HL-60/S4 treated with phorbol 12-myristate 13-acetate at 8.2 ng/mL for 4 days and 3 days (cell line): ENCODE measurements around the gene ZNF618.

Experiments
- in situ Hi-C: fragments of 300-500 bp; cut with MboI; formaldehyde crosslinking; loops from 2 replicates; pipeline ENCODE4 v1.15.0; 2022; ENCODE audit warnings: low sequenced_read_pairs

The ZNF618 gene

DNA sequence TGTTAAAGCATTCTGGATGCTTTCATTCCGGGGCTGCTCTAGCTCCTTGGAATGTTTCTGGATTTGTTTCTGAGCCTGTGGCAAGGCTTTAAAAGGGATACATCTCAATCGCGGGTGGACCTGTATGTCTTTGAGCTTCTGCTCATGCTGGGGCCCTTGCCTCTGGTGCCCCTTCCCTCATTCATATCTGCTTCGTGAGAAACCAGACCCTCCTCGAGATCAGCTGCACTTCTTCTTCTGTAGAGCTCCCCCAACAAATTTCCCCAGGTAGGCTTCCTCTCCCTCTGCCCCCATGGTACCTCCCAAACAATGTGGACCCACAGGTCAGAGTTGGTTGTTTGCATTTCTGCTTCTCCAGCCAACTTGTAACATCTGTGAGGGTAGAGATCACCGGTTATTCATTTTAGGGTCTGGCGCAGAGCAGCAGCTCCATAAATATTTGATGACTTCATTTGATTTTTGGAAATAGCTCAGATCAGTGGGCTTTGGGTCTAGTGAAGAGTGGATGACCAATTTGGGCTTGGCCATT, 6.6 kb downstream of the ZNF618 start:
- in situ Hi-C loops = no loop called here

DNA sequence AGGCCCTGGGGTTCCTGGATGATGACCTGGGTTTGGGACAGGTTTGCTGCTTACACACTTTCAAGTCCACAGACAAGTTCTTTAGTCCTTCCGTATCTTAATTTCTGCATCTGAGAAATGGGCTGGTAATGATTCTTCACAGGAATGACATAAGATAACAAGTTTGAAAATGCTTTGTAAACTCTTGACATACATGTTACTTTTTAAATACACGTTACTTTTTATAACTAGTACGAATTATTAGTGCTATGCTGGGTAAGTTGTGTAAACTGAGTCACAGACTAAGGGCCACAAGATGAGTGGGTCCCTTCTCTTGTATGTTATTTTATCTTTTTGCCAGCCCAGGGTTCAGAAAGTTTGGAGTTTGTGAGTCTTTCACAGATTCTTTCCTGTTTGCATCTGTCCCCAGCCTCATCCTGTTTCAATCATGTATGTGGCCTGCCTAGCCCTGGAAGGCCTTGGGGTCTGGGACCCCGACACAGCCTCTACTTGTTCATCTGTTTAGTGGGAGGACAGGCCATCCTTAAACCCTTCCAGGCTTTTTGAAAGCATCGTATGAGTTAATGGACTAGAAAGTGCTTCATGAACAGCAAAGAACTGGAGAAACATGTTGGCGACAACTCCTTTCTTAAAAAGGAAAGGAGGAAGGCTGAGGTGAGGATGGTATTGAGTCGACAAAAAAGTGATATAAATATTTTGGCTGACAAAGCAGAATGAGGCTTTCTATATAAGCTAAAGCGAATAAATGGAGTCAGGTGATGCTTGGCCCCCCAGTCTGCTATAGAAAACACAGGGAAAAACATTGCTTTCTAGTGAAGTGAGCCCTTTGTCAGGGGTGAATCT, 9.3 kb downstream of the ZNF618 start:
- in situ Hi-C loops = no loop called here

- in situ Hi-C loops = no loop called here
Observed at GRCh38 chr9:113886026-113886369, 9.9 kb downstream of the ZNF618 start.

GRCh38 chr9:113886466-113886865, 10.4 kb downstream of the ZNF618 start:
- in situ Hi-C loops = no loop called here

GRCh38 chr9:113886933-113887332, 10.8 kb downstream of the ZNF618 start:
- in situ Hi-C loops = no loop called here

GRCh38 chr9:113887436-113887835, 11.3 kb downstream of the ZNF618 start:
- in situ Hi-C loops = no loop called here

- in situ Hi-C loops = no loop called here
Observed at GRCh38 chr9:113888336-113888735, 12.2 kb downstream of the ZNF618 start.

DNA sequence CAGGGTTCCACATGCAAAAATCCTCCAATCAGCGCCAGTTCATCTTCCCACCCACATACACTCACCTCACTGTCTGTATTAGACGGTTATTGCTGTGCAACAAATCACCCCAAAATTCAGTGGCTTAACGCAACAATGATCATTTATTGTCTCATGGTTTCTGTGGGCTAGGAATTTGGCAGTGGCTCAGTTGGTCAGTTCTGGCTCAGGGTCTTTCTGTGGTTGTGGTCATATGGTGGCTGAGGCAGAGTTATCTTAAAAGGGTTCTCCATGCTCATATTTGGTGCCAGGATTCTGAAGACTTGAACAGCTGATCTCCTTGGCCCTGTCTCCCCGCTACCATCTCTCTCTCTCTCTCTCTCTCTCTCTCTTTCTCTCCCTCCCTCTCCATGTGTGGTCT, 12.9 kb downstream of the ZNF618 start:
- in situ Hi-C loops = no loop called here

- in situ Hi-C loops = no loop called here
Observed at GRCh38 chr9:113890704-113891103, 14.6 kb downstream of the ZNF618 start.

DNA sequence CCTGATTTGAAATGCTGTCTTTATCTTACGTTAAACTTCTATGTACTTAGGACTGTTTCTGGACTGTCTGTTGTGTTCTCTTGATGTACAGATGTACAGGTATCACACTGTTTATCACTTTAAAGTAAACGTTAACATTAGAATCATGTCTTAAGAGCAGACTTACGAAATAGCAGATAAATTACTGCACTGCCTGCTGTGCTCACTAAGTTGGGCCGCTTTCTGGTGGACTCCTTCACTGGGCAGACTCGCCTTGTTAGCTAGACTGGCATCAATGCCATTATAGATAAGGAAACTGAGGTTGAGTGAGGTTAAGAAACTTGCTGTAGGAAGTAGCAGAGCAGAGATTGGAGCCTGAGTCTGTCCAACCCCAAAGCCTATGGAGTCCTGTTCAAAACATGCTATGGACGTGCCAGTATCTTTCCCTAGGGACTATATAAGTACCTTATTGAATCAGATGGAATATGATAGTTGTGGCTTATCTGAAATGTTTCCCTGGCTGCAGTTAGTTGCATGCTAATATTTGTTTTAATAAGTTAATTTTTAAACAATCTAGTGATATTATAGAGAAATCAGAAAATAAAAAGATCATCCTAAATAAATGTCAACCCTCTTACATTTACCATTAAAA, 16.9 kb downstream of the ZNF618 start:
- in situ Hi-C loops = no loop called here

DNA sequence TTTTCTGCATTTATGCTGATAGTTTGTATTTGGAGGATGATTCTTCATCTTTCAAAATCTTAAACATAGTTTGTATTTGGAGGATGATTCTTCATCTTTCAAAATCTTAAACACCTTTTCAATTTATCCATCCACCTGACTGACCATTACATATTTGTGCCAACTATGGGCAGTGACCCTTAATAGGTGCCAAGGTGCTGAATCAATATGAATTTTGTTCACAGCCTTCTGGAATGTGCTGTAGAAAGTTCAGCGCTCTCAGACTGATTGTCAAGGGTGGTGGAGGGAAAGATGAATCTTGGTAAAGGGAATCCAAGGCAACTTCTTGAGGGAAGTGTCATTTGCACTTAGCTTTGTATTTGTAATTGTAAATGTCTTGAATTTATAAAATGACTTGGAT, 18.1 kb downstream of the ZNF618 start:
- in situ Hi-C loops = no loop called here

- in situ Hi-C loops = no loop called here
Observed at GRCh38 chr9:113895526-113895925, 19.4 kb downstream of the ZNF618 start.

GRCh38 chr9:113896713-113897112, 20.6 kb downstream of the ZNF618 start:
- in situ Hi-C loops = no loop called here

- in situ Hi-C loops = no loop called here
Observed at GRCh38 chr9:113898151-113898550, 22.0 kb downstream of the ZNF618 start.

DNA sequence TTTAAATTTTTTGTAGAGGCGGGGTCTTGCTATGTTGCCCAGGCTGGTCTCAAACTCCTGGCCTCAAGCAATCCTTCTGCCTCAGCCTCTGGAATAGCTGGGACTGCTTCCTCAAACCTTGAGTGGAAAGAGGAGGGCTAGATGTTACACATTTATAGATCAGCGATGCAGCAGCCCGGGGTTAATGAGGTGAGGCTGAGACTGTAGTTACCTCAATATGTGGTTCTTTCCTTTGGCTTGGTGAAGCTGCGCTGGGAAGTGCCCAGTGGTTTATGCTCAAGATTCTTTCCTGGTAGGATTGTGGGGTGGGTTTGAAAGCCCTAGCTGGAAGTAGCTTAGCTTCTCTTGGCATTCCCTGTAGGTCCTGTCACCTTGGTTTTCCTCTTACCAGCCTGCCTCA, 22.5 kb downstream of the ZNF618 start:
- in situ Hi-C loops = no loop called here

DNA sequence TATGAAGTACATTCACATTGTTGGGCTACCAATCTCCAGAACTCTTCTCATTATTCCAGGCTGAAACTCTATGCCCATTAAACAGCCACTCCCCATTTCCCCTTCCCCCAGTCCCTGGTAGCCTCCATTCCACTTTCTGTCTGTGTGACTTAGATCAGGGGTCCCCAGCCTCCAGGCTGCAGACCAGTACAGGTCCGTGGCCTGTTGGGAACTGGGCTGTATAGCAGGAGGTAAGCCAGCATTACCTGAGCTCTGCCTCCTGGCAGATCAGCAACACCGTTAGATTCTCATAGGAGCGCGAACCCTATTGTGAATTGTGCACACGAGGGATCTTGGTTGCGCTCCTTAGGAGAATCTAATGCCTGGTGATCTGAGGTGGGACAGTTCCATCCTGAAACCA, 23.1 kb downstream of the ZNF618 start:
- in situ Hi-C loops = no loop called here

DNA sequence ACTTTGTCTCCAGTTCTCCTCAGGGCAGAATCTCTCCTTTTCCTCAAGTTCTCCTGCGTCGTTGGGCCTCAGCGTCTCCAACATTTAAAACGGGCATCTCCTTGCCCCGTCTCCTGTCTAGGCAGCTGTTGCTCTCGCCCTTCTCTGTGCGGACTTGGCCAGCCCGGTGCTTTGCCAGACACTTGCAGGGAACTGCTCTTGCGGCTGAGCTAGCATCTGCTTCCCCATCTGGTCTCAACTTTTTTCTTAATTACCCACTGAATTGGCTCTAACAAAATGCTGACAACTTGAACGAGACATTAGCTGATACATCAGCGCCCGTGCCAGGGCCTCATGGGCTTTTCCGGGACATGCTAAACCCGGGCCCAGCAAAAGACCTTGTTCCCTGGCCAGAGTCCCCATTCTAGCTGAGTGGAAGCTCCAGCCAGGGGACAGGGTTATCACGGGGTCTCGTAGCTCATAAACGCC, 25.1 kb downstream of the ZNF618 start:
- in situ Hi-C loops = no loop called here

- in situ Hi-C loops = no loop called here
Observed at GRCh38 chr9:113903514-113904077, 27.5 kb downstream of the ZNF618 start.

DNA sequence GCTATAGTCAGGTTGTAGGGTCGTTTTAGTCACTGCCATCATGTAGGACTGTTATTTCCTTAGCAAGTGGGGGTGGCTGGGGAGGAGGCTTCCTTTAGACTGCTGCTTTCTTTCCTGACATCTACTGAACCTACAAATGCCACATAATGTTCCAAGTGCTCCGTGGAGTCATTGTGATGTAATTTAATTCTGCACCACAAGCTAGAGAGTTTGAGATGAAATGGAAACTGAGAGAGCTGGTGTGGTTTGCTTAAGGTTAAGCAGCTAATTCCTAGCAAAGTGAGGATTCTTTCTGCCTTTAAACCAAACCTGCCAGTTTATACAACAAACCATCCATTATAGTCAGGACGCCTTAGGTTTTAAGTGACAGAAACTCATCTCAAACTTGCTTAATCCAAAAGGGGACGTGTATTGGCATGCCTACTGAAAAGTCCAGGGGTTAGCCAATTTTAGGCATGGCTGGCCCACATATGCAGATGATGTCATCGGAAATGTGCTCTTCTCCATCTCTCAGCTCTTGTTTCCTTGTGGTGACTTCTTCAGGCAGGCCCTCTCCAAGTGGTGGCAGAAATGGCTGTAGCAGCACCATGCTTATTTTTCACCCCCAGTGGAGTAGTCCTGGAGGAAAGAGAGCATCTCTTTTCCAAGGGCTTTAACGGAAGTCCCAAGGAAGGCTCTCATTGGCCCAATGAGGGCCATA, 30.5 kb downstream of the ZNF618 start:
- in situ Hi-C loops = no loop called here

GRCh38 chr9:113907282-113907681, 31.2 kb downstream of the ZNF618 start:
- in situ Hi-C loops = no loop called here

DNA sequence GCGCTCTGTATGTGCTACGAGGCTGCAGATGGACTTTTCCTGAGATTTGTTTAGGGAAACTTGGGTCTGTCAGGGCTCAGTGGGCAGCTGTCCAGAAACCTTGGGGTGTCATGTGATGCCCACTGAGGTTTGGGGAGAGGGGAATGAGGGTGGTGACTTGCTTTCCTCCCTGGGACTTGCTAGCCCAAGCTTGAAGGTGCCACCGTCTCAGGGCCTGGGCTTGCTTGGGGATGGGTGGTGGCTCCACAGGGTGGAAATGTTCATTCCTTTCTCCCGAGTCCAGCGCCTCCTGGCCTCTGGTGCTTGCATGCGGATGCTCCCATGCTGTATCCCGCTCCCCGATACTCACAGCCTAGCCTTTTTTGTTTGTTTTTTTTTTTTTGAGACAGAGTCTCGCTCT, 33.3 kb downstream of the ZNF618 start:
- in situ Hi-C loops = no loop called here
